Measurements from ENCODE around the gene CDKN2B-AS1. TPM values are rescaled to one million over a fixed set of nuclear protein-coding genes. Genes with fewer than 3 reads are reported as not detected.

The CDKN2B-AS1 gene
- total and polyA plus RNA-seq, 2 experiments from 2014 or later, result 0.14 TPM; not detected in 1

DNA sequence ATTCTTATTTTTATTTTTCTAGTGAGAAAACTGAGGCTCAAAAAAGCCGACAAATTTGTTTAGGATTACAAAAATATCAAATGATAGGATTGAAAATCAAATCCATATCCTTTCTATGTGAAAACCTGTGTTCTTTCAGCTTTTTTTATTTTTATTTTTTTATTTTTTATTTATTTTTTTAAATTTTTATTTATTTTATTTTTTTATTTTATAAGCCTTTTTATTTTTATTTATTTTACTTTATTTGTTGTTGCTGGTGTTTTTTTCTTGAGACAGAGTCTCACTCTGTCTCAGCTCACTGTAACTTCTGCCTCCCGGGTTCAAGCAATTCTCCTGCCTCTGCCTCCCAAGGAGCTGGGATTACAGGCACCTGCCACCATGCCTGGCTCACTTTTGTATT lies 59.9 kb downstream of the CDKN2B-AS1 start:
- Mint-ChIP-seq H3K4me1 (no peaks in the 10 kb centered on the region), H3K27ac (no peak overlapping the region), H3K9me3 (peaks cover 7% of the 10 kb centered on the region; the same call in 1 of the 3 replicates), H3K36me3 (ENCODE audit: low read depth) (no peaks in the 10 kb centered on the region), H3K4me3 (no peak overlapping the region), H3K27me3 (ENCODE audit: insufficient read depth, low read depth, poor library complexity) (no peaks in the 10 kb centered on the region)
- Histone ChIP-seq H3K9me2 (ENCODE audit: insufficient read depth) (no peaks in the 10 kb centered on the region), H3K36me3 (ENCODE audit: insufficient read depth) (no peaks in the 10 kb centered on the region), H3K79me2 (replicated peaks; ENCODE audit: insufficient read depth) (no peaks in the 10 kb centered on the region), H3F3A (replicated peaks; ENCODE audit: low read depth) (no peaks in the 10 kb centered on the region), H4K20me1 (replicated peaks; ENCODE audit: insufficient read depth) (no peaks in the 10 kb centered on the region), H3K27me3 (ENCODE audit: insufficient read depth) (no peaks in the 10 kb centered on the region), H3K4me3 (no peak overlapping the region), H3K4me2 (no peak overlapping the region), H3K27ac (ENCODE audit: low read depth) (no peak overlapping the region), H2AFZ (no peak overlapping the region), H3K4me1 (ENCODE audit: insufficient read depth) (no peaks in the 10 kb centered on the region)
- ATAC-seq, result no peak
- TF ChIP-seq EZH2 (IDR thresholded peaks at IDR 0.05; ENCODE audit: low read depth, unreplicated experiment) (no peak), POLR2AphosphoS5 (IDR thresholded peaks at IDR 0.05; ENCODE audit: low read depth) (no peak), ZNF462 (CRISPR knock-in tag; IDR thresholded peaks at IDR 0.05) (no peak), ZNF331 (CRISPR knock-in tag; IDR thresholded peaks at IDR 0.05; ENCODE audit: low read depth) (no peak), ZNF114 (CRISPR knock-in tag; IDR thresholded peaks at IDR 0.05) (no peak), EZH2phosphoT487 (IDR thresholded peaks at IDR 0.05; ENCODE audit: unreplicated experiment) (no peak)
- TF ChIP-seq, protein P1, sequence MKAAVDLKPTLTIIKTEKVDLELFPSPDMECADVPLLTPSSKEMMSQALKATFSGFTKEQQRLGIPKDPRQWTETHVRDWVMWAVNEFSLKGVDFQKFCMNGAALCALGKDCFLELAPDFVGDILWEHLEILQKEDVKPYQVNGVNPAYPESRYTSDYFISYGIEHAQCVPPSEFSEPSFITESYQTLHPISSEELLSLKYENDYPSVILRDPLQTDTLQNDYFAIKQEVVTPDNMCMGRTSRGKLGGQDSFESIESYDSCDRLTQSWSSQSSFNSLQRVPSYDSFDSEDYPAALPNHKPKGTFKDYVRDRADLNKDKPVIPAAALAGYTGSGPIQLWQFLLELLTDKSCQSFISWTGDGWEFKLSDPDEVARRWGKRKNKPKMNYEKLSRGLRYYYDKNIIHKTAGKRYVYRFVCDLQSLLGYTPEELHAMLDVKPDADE (IDR thresholded peaks at IDR 0.05), result no peak
- TF ChIP-seq, protein P2, sequence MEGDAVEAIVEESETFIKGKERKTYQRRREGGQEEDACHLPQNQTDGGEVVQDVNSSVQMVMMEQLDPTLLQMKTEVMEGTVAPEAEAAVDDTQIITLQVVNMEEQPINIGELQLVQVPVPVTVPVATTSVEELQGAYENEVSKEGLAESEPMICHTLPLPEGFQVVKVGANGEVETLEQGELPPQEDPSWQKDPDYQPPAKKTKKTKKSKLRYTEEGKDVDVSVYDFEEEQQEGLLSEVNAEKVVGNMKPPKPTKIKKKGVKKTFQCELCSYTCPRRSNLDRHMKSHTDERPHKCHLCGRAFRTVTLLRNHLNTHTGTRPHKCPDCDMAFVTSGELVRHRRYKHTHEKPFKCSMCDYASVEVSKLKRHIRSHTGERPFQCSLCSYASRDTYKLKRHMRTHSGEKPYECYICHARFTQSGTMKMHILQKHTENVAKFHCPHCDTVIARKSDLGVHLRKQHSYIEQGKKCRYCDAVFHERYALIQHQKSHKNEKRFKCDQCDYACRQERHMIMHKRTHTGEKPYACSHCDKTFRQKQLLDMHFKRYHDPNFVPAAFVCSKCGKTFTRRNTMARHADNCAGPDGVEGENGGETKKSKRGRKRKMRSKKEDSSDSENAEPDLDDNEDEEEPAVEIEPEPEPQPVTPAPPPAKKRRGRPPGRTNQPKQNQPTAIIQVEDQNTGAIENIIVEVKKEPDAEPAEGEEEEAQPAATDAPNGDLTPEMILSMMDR (conservative IDR thresholded peaks at IDR 0.05; ENCODE audit: low read depth in 2 of 2), result no peak
- DNase-seq (ENCODE audit: low spot score), result no peak

All from GM23338 (cell line).